COLO668 (cell line): ENCODE data around the gene PTEN.
"Not testable (repeated sequence)": the region's sequence is repeated elsewhere in the genome, so short reads cannot be mapped to it uniquely, and the experiment has no call there.

Experiments used
- DNase-seq: peaks from one replicate; lab custom pipeline; 2025; ENCODE audit not compliant: unreplicated experiment; lab: John Stamatoyannopoulos, UW

Gene PTEN

GRCh38 chr10:87868277-87868676 is 4.9 kb downstream of the PTEN start:
- no peak for DNase-seq

GRCh38 chr10:87869139-87869538 is 5.7 kb downstream of the PTEN start:
- DNase-seq = not testable (repeated sequence)

- no peak for DNase-seq
These were observed 6.5 kb downstream of the PTEN start for GRCh38 chr10:87869773-87870551.

- DNase-seq = no peak
These were observed 9.4 kb downstream of the PTEN start for GRCh38 chr10:87872828-87873227.

- no peak for DNase-seq
These were observed 10.2 kb downstream of the PTEN start for GRCh38 chr10:87873656-87874055.

- DNase-seq = no peak
These were observed 12.6 kb downstream of the PTEN start for GRCh38 chr10:87875929-87876571.

GRCh38 chr10:87878664-87879459 is 15.4 kb downstream of the PTEN start:
- DNase-seq = no peak

GRCh38 chr10:87880336-87880735 is 16.9 kb downstream of the PTEN start:
- no peak for DNase-seq

- not testable (repeated sequence) for DNase-seq
These were observed 18.1 kb downstream of the PTEN start for GRCh38 chr10:87881373-87882059.

- no peak for DNase-seq
These were observed 19.3 kb downstream of the PTEN start for GRCh38 chr10:87882555-87883294.

- DNase-seq = no peak
These were observed 23.2 kb downstream of the PTEN start for GRCh38 chr10:87886635-87887034.

- no peak for DNase-seq
These were observed 23.7 kb downstream of the PTEN start for GRCh38 chr10:87887146-87887545.

GRCh38 chr10:87887548-87888289 is 24.3 kb downstream of the PTEN start:
- no peak for DNase-seq

GRCh38 chr10:87895430-87895829 is 32.0 kb downstream of the PTEN start:
- no peak for DNase-seq

GRCh38 chr10:87896216-87896615 is 32.8 kb downstream of the PTEN start:
- DNase-seq = no peak

- DNase-seq = not testable (repeated sequence)
These were observed 34.5 kb downstream of the PTEN start for GRCh38 chr10:87897957-87898356.

GRCh38 chr10:87903396-87903795 is 40.0 kb downstream of the PTEN start:
- DNase-seq = not testable (repeated sequence)

GRCh38 chr10:87913156-87913921 is 49.9 kb downstream of the PTEN start:
- no peak for DNase-seq

GRCh38 chr10:87915406-87915805 is 52.0 kb downstream of the PTEN start:
- DNase-seq = no peak
